OCI-M2 (cell line): Measurements from ENCODE around the gene SULT4A1.

ENCODE experiments used
- DNase-seq: peaks from one replicate; lab custom pipeline; 2025; ENCODE audit not compliant: unreplicated experiment; lab: John Stamatoyannopoulos, UW

SULT4A1 gene

DNA sequence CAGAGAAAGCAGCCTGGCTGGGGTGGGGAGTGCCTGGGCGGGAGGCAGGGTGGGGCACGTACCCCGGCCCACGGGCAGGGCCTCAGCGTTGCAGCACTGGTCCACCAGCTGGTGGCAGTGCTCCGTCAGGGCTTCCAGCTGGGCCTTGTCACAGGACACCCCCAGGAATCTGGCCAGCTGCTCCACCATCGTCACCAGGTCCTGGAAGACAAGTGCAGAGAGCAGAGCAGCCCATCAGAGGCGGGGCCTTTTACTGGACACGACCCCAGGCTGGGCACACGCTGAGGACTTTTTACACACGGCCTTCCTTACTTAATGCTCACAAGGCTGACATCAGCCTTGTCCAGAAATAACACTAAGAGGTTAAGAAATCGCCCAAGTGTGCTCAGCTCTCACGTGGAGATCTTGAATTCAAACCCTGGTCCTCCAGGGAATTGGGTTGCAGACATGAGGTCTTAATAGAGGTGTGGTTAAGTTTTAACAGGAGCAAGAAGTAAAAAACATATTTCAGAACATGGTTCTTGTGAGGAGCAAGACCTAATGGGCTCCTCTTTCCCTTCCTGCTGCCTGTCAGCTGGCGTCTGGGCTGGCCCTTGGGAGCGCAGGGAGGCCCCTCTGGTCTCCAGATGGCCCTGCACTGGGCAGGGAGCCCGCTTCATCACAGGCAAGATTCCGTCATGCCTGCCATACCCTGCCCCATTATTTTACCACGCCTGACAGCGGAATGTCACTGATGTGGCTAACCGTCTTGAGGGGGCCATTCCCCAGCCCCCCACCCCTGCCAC, 33.1 kb downstream of the SULT4A1 start:
- no peak for DNase-seq

DNA sequence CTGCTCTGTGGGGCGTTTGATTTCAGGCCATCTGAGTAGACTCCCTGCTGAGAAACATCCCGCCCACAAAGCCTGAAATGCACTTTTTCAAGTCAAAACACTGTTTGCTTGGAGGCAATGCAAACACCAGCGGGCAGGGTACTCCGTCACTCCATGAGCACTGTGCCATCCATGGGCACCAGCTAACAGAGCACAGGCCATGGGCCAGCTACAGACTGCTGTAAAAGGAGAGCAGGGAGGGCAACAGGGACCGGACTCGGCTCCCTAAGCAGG, 33.7 kb downstream of the SULT4A1 start:
- no peak for DNase-seq

DNA sequence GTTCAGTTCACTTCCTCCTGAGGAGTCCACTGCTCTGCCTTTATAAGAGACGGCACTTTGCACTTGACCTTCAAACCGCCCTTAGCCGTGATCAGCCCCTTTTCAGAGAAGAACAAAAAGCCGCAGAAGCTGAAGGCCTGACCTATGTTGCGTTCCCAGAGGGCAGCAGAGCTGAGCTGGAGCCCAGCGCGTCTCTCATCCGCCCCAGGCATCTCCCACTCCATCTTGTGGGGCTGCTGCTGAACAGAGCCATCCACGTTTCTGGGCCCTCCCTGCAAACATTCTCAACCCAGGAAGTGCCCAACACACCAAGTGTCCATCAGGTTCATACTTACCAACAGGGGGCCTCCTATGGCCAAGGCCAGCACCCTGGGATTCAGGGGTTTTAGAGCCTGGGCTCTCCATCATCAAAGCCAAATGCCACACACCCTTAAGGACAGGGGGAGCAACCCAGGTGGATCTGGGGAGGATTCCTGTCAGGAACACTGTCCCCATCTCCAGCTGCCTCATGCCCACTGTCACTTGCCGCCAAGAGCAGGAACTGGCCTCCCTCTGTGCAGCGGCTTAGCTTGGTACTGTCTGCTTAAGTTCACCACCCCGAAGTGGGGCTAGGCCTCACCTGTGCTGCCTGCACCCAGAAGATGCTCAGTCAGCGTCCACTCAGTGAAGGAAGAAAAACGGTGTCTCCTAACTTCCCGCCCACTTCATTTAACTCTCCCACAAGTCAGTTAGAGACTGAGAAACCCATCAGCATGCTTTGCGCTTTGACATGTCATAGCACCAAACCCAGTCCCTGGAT, 34.2 kb downstream of the SULT4A1 start:
- no peak for DNase-seq

DNA sequence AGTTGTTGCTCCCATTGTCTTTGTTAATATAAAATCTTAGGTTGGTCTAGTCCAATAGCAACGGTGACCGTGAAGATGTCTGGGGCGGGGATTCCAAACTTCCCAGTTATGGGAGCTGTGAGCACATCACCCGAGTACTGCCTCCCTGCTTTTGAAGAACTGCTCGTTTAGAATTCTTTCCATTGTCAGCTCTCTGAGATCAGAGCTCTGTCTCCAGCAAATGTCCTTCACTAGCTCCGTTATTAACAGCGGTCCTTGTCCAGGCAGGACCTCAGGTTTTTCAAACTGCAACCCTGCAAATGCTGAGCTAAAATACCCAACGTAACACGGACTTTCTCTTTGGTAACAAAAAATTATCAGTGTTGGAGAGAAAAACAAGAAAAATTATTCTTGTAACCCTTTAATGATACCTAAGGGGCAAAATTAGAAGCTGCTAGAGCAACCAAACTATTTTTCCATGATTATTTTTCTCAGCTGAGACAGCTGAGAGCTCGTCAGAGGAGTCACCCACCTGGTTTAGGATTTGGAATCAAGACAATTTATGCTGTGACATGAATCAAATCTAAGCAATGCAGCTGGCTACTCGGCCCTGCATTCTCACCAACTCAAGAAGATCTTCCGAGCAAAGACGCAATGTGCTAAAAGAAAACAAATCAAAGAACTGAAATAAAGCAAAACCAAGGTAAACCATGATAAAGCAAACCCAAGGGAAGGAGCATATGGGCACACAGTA, 35.1 kb downstream of the SULT4A1 start:
- no peak for DNase-seq

DNA sequence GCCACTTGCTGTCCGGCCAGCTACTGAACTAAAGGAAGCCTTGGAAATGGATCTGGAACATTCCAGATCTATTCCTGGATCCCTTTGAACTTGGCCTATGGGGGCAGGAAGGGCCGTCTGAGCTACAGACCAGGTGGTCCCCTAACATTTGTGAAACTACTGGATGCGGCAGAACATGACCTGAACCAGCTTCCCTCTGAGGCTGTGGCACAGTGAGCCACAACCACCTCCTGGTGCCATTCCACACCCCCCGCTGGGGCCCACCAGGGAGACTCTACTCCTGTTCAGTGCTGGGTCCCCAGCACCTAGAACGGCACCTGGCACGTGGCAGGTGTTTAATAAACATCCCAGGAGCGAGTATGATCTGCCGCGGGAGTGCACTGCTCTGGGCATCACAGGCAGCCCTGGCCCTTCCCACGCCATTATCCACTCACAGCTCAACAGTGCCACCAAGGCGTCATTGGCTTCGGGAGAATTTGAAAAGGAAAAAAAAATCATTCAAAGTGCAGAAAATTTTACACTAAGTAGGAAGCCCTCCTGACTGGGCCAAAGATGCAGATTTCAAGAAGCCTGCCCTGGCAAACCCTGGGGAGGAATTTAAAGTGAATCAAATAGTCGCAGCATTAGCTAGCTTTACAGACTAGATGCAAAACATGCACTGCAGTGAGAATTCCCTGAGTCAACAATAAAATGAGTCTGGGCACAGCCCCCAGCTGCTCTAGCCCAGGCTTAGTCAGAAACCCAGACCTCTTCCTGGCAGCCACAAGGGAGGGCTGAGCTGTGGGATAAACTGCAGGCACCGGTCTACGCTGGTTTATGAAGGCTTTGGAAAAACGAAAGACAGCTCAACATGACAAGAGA, 35.9 kb downstream of the SULT4A1 start:
- no peak for DNase-seq

DNA sequence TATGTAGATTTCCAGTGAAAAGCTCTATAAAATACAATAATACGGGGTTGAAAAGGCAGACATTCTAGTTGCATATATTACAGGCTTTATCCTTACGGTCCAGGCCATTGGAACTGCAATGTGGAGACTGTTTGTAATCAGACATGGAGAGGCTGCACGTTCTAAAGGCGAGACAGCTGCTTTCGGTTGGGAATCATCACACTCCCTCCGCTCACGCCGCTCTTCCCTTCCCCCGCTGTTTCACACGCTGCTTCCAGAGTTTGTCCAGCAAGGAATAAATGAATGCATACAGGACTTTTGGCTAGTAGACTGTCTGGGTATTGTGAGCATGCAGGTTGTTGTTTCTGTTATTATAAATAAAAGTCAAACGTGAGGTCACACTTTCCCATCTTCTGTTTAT, 36.7 kb downstream of the SULT4A1 start:
- no peak for DNase-seq

DNA sequence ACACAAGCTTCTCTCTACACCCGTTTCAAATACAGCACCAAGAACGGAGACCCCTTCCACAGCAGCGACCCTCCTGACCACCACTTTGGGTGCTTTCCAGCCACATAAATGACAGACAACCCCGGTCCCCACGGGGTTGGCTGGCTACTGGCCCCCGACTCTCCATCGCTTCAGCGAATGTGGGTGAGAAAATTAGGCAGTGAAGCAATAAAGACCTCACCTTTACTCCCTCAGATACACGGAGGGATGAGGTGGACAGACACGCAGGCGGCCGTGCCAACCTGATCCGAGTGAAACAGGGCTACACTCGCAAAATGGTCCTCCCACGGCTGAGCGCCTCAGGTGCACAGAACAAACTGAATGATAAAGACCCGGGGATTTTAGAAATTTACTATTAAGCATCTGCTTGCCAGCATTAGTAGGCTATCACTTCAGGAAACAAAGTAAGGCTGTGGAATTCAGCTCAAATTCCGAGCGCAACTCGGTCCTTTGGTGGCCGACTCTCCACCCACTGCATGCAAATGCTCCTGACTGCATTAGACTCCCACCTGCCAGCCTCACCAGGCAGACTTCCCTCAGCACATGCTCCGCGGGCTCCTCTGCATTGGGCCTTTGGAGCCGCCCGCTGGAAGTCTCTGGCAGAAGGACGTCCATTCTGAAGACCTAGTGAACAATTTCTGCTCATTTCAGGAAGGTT, 37.4 kb downstream of the SULT4A1 start:
- DNase-seq, result no peak

DNA sequence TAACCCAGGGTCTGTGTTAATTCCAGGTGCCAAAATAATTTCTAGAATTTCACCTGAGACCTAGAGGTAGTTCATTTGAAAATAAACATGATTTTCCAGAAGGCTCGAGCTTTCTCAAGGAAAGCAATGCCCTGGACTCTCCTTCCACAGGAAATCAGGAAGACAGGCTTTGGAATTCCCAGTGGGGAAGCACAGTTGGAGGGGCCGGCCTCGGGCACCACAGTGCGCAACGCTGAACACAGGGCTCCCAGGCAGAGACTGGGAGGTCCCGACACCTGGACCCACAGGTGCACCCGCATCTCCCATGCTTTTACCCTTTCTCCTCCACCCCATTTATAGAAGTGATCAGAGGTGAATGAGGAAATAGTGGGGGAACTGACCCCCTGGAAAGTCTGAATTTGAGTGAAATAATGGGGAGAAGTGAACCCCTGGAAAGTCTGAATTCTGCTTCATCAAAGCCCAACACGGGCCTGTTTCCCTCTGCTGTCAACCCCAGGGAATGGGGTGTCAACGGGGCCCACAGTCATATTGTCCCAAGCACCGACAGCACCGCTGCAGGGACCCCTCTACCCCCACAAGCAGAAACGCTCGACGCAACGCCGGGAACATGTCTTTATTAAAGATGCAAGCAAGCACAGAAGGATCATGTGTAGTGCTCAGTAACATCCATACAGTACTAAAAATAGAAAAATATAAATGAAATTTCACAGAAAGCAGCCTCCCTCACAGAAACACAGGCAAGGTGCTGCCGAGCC, 38.2 kb downstream of the SULT4A1 start:
- no peak for DNase-seq

DNA sequence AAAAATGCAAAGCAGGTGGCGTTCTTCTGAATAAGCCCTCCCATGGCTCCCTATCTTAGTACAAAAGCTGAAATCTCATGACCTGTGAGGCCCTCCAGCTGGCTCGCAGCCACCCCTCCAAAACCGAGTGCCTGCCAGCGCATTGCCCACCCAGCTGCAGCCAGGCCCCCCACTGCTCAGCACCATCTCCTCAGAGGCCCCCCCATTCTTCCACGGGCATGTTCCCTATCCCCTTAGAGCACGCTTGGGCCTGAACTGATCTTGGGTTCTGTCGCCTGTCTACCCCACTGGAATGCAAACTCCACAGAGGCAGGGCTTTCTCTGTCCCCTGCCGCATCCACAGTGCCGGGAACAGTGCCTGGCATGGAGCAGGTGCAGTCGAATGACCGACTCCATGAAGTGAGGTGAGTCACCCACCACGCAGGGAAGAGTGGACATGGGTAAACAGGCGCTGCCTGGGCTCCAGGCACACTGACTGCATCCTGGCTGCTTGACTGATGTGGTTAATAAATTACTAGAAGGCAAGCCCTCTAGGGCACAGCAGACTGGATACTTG, 38.9 kb downstream of the SULT4A1 start:
- no peak for DNase-seq

DNA sequence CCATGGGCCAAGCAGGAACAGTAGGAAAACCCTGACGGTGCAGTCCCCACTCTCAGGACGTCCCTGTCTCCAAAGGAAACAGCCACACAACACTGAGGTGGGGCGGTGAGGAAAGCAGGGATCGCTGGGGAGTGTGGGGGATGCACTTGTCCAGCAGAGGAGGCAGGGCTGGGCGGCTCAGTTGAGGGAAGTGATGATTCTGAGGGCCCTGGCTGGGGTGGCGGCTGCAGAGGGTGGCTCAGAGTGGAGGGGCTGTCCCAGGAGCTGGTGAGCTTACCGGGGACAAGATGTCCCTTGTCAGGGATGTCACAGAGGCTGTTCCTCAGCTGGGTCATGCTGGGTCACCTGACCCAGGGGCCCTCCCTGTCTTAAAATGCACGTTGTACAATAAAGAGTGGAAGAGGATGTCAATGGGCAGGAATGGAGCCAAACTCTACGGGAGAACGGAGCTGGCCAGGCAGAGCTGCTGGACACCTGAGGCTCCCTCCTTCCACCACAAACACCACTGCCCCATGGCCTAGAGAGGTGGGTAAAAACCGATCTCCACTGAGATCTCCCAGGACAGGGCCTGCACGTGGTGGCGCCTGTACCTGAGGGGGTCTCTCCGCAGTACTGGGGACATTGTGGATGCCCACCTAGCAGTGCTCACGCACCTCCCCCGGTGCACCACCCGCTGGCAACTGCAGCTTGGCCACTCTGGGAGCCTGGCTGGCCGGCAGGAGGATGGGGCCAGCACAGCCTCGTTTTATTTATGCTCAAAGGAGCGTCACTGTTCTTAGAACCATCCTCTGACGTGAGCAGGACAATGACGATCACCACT, 40.5 kb downstream of the SULT4A1 start:
- DNase-seq, result no peak

DNA sequence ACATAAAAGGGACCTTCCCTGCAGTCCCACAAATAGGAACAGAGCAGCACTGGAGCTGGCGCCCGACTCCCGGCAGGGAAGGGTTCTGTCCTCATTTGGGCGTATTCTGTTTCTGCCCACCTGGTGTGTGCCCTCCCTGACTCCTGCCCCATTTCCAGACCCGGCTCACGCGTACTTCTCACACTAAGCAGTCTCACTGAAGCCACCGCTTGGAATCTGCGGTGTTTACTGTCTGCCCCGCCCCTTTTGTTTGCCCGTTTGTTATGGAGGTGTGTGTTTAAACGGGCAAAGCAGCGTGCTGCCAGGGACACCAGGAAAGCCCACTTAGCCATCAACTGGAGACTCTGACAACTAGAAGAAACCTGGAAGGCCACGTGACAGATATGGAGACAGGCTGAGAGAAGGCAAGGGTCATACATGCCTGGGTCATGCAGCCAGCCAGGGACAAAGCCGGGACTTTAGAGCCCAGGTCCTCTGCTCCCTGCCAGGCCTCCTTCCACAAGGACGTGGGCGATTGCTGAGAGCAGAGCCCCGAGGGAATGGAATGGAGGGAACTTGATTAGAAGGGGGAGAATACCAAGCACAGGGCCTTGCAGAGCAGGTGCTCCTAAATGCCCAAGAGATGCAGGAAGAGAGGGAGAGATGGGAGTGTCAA, 41.5 kb downstream of the SULT4A1 start:
- no peak for DNase-seq

DNA sequence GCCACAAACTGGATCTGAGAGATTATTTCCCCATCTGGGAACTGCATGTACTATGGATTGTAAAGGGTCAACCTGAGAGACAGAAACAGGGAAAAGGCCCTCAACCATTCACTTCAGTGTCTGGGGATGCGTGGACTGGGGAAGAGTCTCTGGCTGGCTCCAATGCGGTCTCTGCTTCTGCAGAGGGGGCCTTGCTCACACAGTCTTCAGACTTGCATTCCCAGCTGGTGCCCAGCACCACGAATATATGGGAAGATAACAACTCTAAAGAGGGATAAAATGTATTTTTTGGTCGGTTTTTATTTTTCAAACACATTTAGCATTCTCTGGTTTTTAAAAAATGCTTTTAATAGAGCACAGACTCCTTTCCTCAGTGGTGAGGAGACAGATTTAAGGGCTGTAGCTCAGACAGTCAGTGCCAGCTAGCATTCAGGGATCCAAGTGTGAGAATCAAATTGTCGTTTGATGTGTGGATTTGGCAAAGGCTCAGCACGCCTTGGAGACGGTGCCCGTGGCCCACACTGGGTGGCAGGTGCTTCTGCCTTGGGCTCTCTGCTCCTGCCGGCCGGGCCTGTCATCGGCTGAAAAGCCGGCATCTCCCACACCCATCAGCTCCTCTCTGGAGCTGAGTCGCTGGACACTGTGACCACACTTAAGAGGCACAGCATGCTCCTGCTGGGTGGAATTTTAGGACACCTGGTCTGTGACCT, 42.2 kb downstream of the SULT4A1 start:
- no peak for DNase-seq

DNA sequence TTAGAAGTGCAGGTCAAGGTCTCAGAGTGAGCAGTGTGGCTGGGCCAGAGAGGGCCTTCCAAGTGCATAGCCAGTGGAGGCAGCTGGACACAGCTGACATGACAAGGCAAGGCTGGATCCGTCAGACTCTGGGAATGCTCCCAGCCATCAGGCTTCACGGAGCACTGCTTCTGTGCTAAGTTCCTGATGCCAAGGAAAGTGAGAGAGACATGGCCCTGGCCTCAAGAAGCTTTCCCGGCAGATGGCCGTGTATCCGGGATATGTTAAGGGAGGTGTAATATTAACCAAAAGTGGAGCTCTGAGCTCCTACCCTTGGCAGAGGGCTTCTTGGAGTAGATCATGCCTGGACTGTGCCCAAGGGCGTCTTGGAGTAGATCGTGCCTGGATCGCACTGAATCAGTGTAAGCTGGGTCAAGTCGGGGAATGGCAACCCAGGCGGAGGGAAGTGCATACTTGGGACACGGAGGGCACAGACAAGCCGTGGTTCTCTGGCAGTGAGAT, 42.8 kb downstream of the SULT4A1 start:
- no peak for DNase-seq

DNA sequence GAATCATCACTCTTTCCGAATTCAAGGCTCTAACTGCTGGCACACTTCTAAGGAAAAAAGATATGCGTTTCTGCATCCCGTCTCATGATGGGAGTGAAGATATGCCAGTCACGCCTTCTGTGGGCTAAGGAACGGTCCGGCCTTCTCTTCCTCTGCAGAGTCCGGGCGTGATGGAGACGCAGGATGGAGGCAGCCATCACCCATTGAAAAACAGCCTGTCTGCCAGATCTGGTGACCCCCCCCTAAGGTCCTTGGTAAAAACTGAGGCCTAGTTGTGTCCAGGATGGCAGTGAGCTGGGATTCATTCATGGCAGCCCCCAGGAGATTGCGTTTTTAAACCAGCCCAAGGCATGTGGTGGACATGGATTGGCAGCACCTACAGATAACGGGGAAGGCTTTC, 43.3 kb downstream of the SULT4A1 start:
- DNase-seq, result no peak

DNA sequence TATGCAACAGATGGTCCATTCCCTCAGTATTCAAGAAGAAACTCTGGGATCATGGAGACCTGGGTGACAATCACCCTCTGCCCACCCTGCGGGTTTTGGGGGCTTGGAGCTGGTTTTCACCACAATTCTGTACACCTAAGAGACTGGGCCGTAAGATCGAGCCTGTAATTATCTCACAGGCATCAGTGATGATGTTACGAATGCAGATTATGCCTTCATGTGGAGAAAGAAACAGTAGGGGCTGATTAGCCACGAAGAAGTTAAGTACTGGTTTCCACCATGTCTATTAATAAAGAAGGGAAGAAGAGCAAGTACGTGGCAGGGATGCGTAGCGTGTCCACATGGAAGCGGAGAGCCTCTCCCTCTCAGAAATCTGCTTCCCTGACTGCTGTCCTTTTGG, 44.9 kb downstream of the SULT4A1 start:
- no peak for DNase-seq

DNA sequence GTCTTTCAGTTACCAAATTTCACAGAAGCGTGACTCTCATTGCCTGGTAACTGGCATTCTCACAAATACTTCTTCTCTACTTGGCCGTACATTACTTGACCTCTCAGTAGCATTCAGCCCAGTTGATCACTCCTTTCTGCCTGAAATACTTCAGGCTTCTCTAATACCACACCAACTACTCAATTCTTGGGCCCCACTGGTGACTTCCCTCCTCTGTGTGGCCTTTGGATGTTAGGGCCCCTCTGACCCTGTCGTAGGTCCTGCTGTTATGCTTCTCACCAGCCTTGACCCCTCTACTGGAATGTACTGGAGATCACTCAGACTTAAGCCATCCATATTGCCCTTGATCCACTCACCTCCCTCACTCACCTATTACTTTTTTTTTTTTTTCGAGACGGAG, 48.0 kb downstream of the SULT4A1 start:
- DNase-seq, result no peak

DNA sequence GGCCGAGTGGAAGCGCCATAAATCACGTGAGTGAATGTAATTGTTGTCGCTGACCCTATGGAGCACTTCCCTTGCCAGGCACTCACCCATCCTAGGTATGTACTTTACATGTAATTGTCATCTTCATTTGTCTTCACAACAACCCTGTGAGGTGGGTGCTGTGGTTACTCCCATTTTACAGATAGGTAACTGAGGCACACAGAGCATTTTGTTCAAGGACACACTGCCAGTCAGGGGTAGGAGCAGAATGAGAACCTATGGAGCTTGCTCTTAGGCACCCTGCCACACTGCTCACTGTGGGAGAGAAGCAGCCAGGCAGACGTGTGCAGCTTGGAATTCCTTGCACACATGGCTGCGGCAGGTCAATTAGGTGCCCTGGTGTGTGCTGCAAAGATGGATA, 49.4 kb downstream of the SULT4A1 start:
- DNase-seq, result no peak
